ENCODE data around the gene SLC51A.
"Not testable (repeated sequence)": the region's sequence is repeated elsewhere in the genome, so short reads cannot be mapped to it uniquely, and the experiment has no call there.

SLC51A gene

GRCh38 chr3:196170296-196170695 lies 46.0 kb upstream of the SLC51A start:
- not testable (repeated sequence) for H3K23ac ChIP-seq (ENCODE audit: low read length); H3K79me1 ChIP-seq (ENCODE audit: low read length); H3K14ac ChIP-seq (ENCODE audit: low read length); H3K27me3 ChIP-seq (ENCODE audit: insufficient read depth, low read length); H3K4me1 ChIP-seq (ENCODE audit: control insufficient read depth in 1 of 2, insufficient read depth in 2 of 2, low read length in 2 of 2); H2BK5ac ChIP-seq (ENCODE audit: low read depth, low read length, poor library complexity); H2BK12ac ChIP-seq (ENCODE audit: low read length); H4K91ac ChIP-seq (ENCODE audit: low read depth, low read length); H2BK120ac ChIP-seq (ENCODE audit: insufficient read depth, low read length, poor library complexity); H4K12ac ChIP-seq (ENCODE audit: low read depth, low read length); H3K9me3 ChIP-seq (ENCODE audit: insufficient read depth, low read depth, low read length); H2AFZ ChIP-seq (ENCODE audit: insufficient read depth, low read length, poor library complexity); H3K9ac ChIP-seq (ENCODE audit: low read length); H3K18ac ChIP-seq (ENCODE audit: low read length); H3K4me2 ChIP-seq (ENCODE audit: low read length); H3K4me3 ChIP-seq (ENCODE audit: low read depth, low read length); H2AK5ac ChIP-seq (ENCODE audit: low read length); H3K79me2 ChIP-seq (ENCODE audit: control insufficient read depth, insufficient read depth, low read length, poor library complexity); H3K36me3 ChIP-seq (ENCODE audit: control insufficient read depth in 1 of 2, insufficient read depth in 2 of 2, low read length in 2 of 2); H3K4ac ChIP-seq (ENCODE audit: low read depth, low read length); H3K27ac ChIP-seq (ENCODE audit: low read depth, low read length); H4K8ac ChIP-seq (ENCODE audit: low read depth, low read length); DNase-seq
- no CpG with 5 or more reads among the region's 12 CpGs for WGBS (ENCODE audit: extremely low coverage, insufficient coverage, insufficient read length)

GRCh38 chr3:196174652-196175051 lies 41.7 kb upstream of the SLC51A start:
- Histone ChIP-seq H3K4me1 (ENCODE audit: control insufficient read depth in 1 of 2, insufficient read depth in 2 of 2, low read length in 2 of 2) (no peaks in the 10 kb centered on the region), H2AK5ac (ENCODE audit: low read length) (no peak overlapping the region), H2AFZ (ENCODE audit: insufficient read depth, low read length, poor library complexity) (no peak overlapping the region), H3K18ac (ENCODE audit: low read length) (no peak overlapping the region), H2BK120ac (ENCODE audit: insufficient read depth, low read length, poor library complexity) (no peak overlapping the region), H3K23ac (ENCODE audit: low read length) (no peak overlapping the region), H3K79me2 (ENCODE audit: control insufficient read depth, insufficient read depth, low read length, poor library complexity) (no peaks in the 10 kb centered on the region), H3K9me3 (ENCODE audit: insufficient read depth, low read depth, low read length) (no peaks in the 10 kb centered on the region), H2BK12ac (ENCODE audit: low read length) (no peak overlapping the region), H3K36me3 (ENCODE audit: control insufficient read depth in 1 of 2, insufficient read depth in 2 of 2, low read length in 2 of 2) (no peaks in the 10 kb centered on the region), H3K79me1 (ENCODE audit: low read length) (no peaks in the 10 kb centered on the region), H3K14ac (ENCODE audit: low read length) (no peak overlapping the region), H3K27me3 (ENCODE audit: insufficient read depth, low read length) (no peaks in the 10 kb centered on the region), H3K4me2 (ENCODE audit: low read length) (no peak overlapping the region), H4K12ac (ENCODE audit: low read depth, low read length) (no peak overlapping the region), H2BK5ac (ENCODE audit: low read depth, low read length, poor library complexity) (no peak overlapping the region), H3K4ac (ENCODE audit: low read depth, low read length) (no peak overlapping the region), H3K9ac (ENCODE audit: low read length) (no peak overlapping the region), H4K8ac (ENCODE audit: low read depth, low read length) (no peak overlapping the region), H4K91ac (ENCODE audit: low read depth, low read length) (no peak overlapping the region), H3K4me3 (ENCODE audit: low read depth, low read length) (no peak overlapping the region), H3K27ac (ENCODE audit: low read depth, low read length) (no peak overlapping the region)
- WGBS (ENCODE audit: extremely low coverage, insufficient coverage, insufficient read length): no CpG with 5 or more reads among the region's 3 CpGs
- DNase-seq: no peak

- Histone ChIP-seq H3K27ac (ENCODE audit: low read depth, low read length) (no peak overlapping the region), H3K36me3 (ENCODE audit: control insufficient read depth in 1 of 2, insufficient read depth in 2 of 2, low read length in 2 of 2) (no peaks in the 10 kb centered on the region), H3K79me1 (ENCODE audit: low read length) (no peaks in the 10 kb centered on the region), H2AFZ (ENCODE audit: insufficient read depth, low read length, poor library complexity) (no peak overlapping the region), H3K27me3 (ENCODE audit: insufficient read depth, low read length) (no peaks in the 10 kb centered on the region), H3K18ac (ENCODE audit: low read length) (no peak overlapping the region), H2BK12ac (ENCODE audit: low read length) (no peak overlapping the region), H4K12ac (ENCODE audit: low read depth, low read length) (no peak overlapping the region), H3K9me3 (ENCODE audit: insufficient read depth, low read depth, low read length) (no peaks in the 10 kb centered on the region), H3K23ac (ENCODE audit: low read length) (no peak overlapping the region), H3K4me2 (ENCODE audit: low read length) (no peak overlapping the region), H3K9ac (ENCODE audit: low read length) (no peak overlapping the region), H3K4ac (ENCODE audit: low read depth, low read length) (no peak overlapping the region), H4K8ac (ENCODE audit: low read depth, low read length) (no peak overlapping the region), H2BK5ac (ENCODE audit: low read depth, low read length, poor library complexity) (no peak overlapping the region), H2BK120ac (ENCODE audit: insufficient read depth, low read length, poor library complexity) (no peak overlapping the region), H2AK5ac (ENCODE audit: low read length) (no peak overlapping the region), H3K4me3 (ENCODE audit: low read depth, low read length) (no peak overlapping the region), H3K79me2 (ENCODE audit: control insufficient read depth, insufficient read depth, low read length, poor library complexity) (no peaks in the 10 kb centered on the region), H3K4me1 (ENCODE audit: control insufficient read depth in 1 of 2, insufficient read depth in 2 of 2, low read length in 2 of 2) (no peaks in the 10 kb centered on the region), H4K91ac (ENCODE audit: low read depth, low read length) (no peak overlapping the region), H3K14ac (ENCODE audit: low read length) (no peak overlapping the region)
- no CpG with 5 or more reads among the region's 19 CpGs for WGBS (ENCODE audit: extremely low coverage, insufficient coverage, insufficient read length)
- no peak for DNase-seq
Measured at GRCh38 chr3:196175116-196175625, 41.2 kb upstream of the SLC51A start.

- Histone ChIP-seq H3K4me1 (ENCODE audit: control insufficient read depth in 1 of 2, insufficient read depth in 2 of 2, low read length in 2 of 2) (no peaks in the 10 kb centered on the region), H3K79me1 (ENCODE audit: low read length) (no peaks in the 10 kb centered on the region), H3K79me2 (ENCODE audit: control insufficient read depth, insufficient read depth, low read length, poor library complexity) (no peaks in the 10 kb centered on the region), H4K8ac (ENCODE audit: low read depth, low read length) (no peak overlapping the region), H2AFZ (ENCODE audit: insufficient read depth, low read length, poor library complexity) (no peak overlapping the region), H3K4me3 (ENCODE audit: low read depth, low read length) (no peak overlapping the region), H2AK5ac (ENCODE audit: low read length) (no peak overlapping the region), H3K23ac (ENCODE audit: low read length) (no peak overlapping the region), H2BK120ac (ENCODE audit: insufficient read depth, low read length, poor library complexity) (no peak overlapping the region), H3K9ac (ENCODE audit: low read length) (no peak overlapping the region), H3K27ac (ENCODE audit: low read depth, low read length) (no peak overlapping the region), H3K18ac (ENCODE audit: low read length) (no peak overlapping the region), H3K4me2 (ENCODE audit: low read length) (no peak overlapping the region), H2BK5ac (ENCODE audit: low read depth, low read length, poor library complexity) (no peak overlapping the region), H3K36me3 (ENCODE audit: control insufficient read depth in 1 of 2, insufficient read depth in 2 of 2, low read length in 2 of 2) (no peaks in the 10 kb centered on the region), H2BK12ac (ENCODE audit: low read length) (no peak overlapping the region), H3K14ac (ENCODE audit: low read length) (no peak overlapping the region), H3K4ac (ENCODE audit: low read depth, low read length) (no peak overlapping the region), H4K91ac (ENCODE audit: low read depth, low read length) (no peak overlapping the region), H3K9me3 (ENCODE audit: insufficient read depth, low read depth, low read length) (no peaks in the 10 kb centered on the region), H4K12ac (ENCODE audit: low read depth, low read length) (no peak overlapping the region), H3K27me3 (ENCODE audit: insufficient read depth, low read length) (no peaks in the 10 kb centered on the region)
- DNase-seq: no peak
- no CpG with 5 or more reads among the region's 9 CpGs for WGBS (ENCODE audit: extremely low coverage, insufficient coverage, insufficient read length)
Measured at GRCh38 chr3:196175722-196176121, 40.6 kb upstream of the SLC51A start.

All from trophoblast cell (in vitro differentiated cells and primary cell).